ENCODE results near the gene XXYLT1. TPM values are rescaled to one million over a fixed set of nuclear protein-coding genes. Genes with fewer than 3 reads are reported as not detected.

The XXYLT1 gene
- total RNA-seq, 1 experiment from 2014 or later: 7.3 TPM

- H2AFZ ChIP-seq (ENCODE audit: low read length): no peak overlapping the region
- no peak overlapping the region for H3K9ac ChIP-seq (ENCODE audit: low read length)
- H3K4me3 ChIP-seq (ENCODE audit: low read length): no peak overlapping the region
Measured at GRCh38 chr3:195196266-195196665, 74.7 kb downstream of the XXYLT1 start.

GRCh38 chr3:195195321-195196209, 75.4 kb downstream of the XXYLT1 start:
- no peaks in the 10 kb centered on the region for H3K36me3 ChIP-seq (ENCODE audit: insufficient read depth, low read length)
- no peak overlapping the region for H2AFZ ChIP-seq (ENCODE audit: low read length)
- H3K27ac ChIP-seq (ENCODE audit: low read length): no peak overlapping the region
- no peak overlapping the region for H3K9ac ChIP-seq (ENCODE audit: low read length)
- H3K9me3 ChIP-seq (ENCODE audit: low read length): peaks cover 7% of the 10 kb centered on the region; the same call in 1 of the 2 replicates
- no peaks in the 10 kb centered on the region for H3K9me2 ChIP-seq (replicated peaks; ENCODE audit: insufficient read depth, low read length)
- no peaks in the 10 kb centered on the region for H3K79me2 ChIP-seq (ENCODE audit: low read length)
- no peak overlapping the region for H3K4me3 ChIP-seq (ENCODE audit: low read length)
- H3K4me1 ChIP-seq (ENCODE audit: low read length): peaks cover 8% of the 10 kb centered on the region
- H4K20me1 ChIP-seq (ENCODE audit: insufficient read depth, low read depth, low read length): peaks cover 51% of the 10 kb centered on the region
- H3K27me3 ChIP-seq (ENCODE audit: low read length): no peaks in the 10 kb centered on the region; the same call in 1 of the 2 replicates
- H3K4me2 ChIP-seq (ENCODE audit: low read depth, low read length, poor library complexity, severe bottlenecking): no peak overlapping the region
- no peak for DNase-seq

More at GRCh38 chr3:195196266-195196665, 74.7 kb downstream of the XXYLT1 start:
- H3K79me2 ChIP-seq (ENCODE audit: low read length): no peaks in the 10 kb centered on the region
- no peaks in the 10 kb centered on the region; the same call in 1 of the 2 replicates for H3K27me3 ChIP-seq (ENCODE audit: low read length)
- peaks cover 7% of the 10 kb centered on the region; the same call in 1 of the 2 replicates for H3K9me3 ChIP-seq (ENCODE audit: low read length)
- H3K9me2 ChIP-seq (replicated peaks; ENCODE audit: insufficient read depth, low read length): no peaks in the 10 kb centered on the region
- no peak for DNase-seq
- H3K4me2 ChIP-seq (ENCODE audit: low read depth, low read length, poor library complexity, severe bottlenecking): no peak overlapping the region
- H3K4me1 ChIP-seq (ENCODE audit: low read length): peaks cover 8% of the 10 kb centered on the region
- H3K36me3 ChIP-seq (ENCODE audit: insufficient read depth, low read length): no peaks in the 10 kb centered on the region
- H4K20me1 ChIP-seq (ENCODE audit: insufficient read depth, low read depth, low read length): peaks cover 56% of the 10 kb centered on the region
- no peak overlapping the region for H3K27ac ChIP-seq (ENCODE audit: low read length)

- H3K9ac ChIP-seq (ENCODE audit: low read length): no peak overlapping the region
- no peak for DNase-seq
- H3K27ac ChIP-seq (ENCODE audit: low read length): no peak overlapping the region
- no peaks in the 10 kb centered on the region for H3K9me2 ChIP-seq (replicated peaks; ENCODE audit: insufficient read depth, low read length)
- H3K4me2 ChIP-seq (ENCODE audit: low read depth, low read length, poor library complexity, severe bottlenecking): no peak overlapping the region
- H3K27me3 ChIP-seq (ENCODE audit: low read length): no peaks in the 10 kb centered on the region; the same call in none of the 2 replicates
- H2AFZ ChIP-seq (ENCODE audit: low read length): no peak overlapping the region
- H3K9me3 ChIP-seq (ENCODE audit: low read length): peaks cover 7% of the 10 kb centered on the region; the same call in 1 of the 2 replicates
- no peak overlapping the region for H3K4me3 ChIP-seq (ENCODE audit: low read length)
- peaks cover 8% of the 10 kb centered on the region for H3K4me1 ChIP-seq (ENCODE audit: low read length)
- peaks cover 44% of the 10 kb centered on the region for H4K20me1 ChIP-seq (ENCODE audit: insufficient read depth, low read depth, low read length)
- no peaks in the 10 kb centered on the region for H3K79me2 ChIP-seq (ENCODE audit: low read length)
- no peaks in the 10 kb centered on the region for H3K36me3 ChIP-seq (ENCODE audit: insufficient read depth, low read length)
Measured at GRCh38 chr3:195194559-195195206, 76.3 kb downstream of the XXYLT1 start.

- H3K4me2 ChIP-seq (ENCODE audit: low read depth, low read length, poor library complexity, severe bottlenecking): no peak overlapping the region
- no peaks in the 10 kb centered on the region for H3K79me2 ChIP-seq (ENCODE audit: low read length)
- H4K20me1 ChIP-seq (ENCODE audit: insufficient read depth, low read depth, low read length): peaks cover 45% of the 10 kb centered on the region
- no peaks in the 10 kb centered on the region for H3K9me2 ChIP-seq (replicated peaks; ENCODE audit: insufficient read depth, low read length)
- no peak overlapping the region for H3K4me3 ChIP-seq (ENCODE audit: low read length)
- H3K9me3 ChIP-seq (ENCODE audit: low read length): peaks cover 7% of the 10 kb centered on the region; the same call in 1 of the 2 replicates
- no peak overlapping the region for H3K27ac ChIP-seq (ENCODE audit: low read length)
- no peaks in the 10 kb centered on the region for H3K36me3 ChIP-seq (ENCODE audit: insufficient read depth, low read length)
- no peak overlapping the region for H2AFZ ChIP-seq (ENCODE audit: low read length)
- H3K4me1 ChIP-seq (ENCODE audit: low read length): no peaks in the 10 kb centered on the region
- no peak overlapping the region for H3K9ac ChIP-seq (ENCODE audit: low read length)
- no peaks in the 10 kb centered on the region; the same call in none of the 2 replicates for H3K27me3 ChIP-seq (ENCODE audit: low read length)
- no peak for DNase-seq
Measured at GRCh38 chr3:195191580-195191979, 79.4 kb downstream of the XXYLT1 start.

- no peak overlapping the region for H3K4me3 ChIP-seq (ENCODE audit: low read length)
- peaks cover 44% of the 10 kb centered on the region for H4K20me1 ChIP-seq (ENCODE audit: insufficient read depth, low read depth, low read length)
- no peaks in the 10 kb centered on the region for H3K79me2 ChIP-seq (ENCODE audit: low read length)
- no peaks in the 10 kb centered on the region; the same call in none of the 2 replicates for H3K27me3 ChIP-seq (ENCODE audit: low read length)
- peaks cover 7% of the 10 kb centered on the region; the same call in 1 of the 2 replicates for H3K9me3 ChIP-seq (ENCODE audit: low read length)
- no peak overlapping the region for H3K9ac ChIP-seq (ENCODE audit: low read length)
- no peaks in the 10 kb centered on the region for H3K36me3 ChIP-seq (ENCODE audit: insufficient read depth, low read length)
- H2AFZ ChIP-seq (ENCODE audit: low read length): no peak overlapping the region
- H3K4me1 ChIP-seq (ENCODE audit: low read length): no peaks in the 10 kb centered on the region
- no peak for DNase-seq
- H3K9me2 ChIP-seq (replicated peaks; ENCODE audit: insufficient read depth, low read length): no peaks in the 10 kb centered on the region
- H3K27ac ChIP-seq (ENCODE audit: low read length): no peak overlapping the region
- no peak overlapping the region for H3K4me2 ChIP-seq (ENCODE audit: low read depth, low read length, poor library complexity, severe bottlenecking)
Measured at GRCh38 chr3:195189821-195190220, 81.1 kb downstream of the XXYLT1 start.

- H2AFZ ChIP-seq (ENCODE audit: low read length): no peak overlapping the region
- no peak for DNase-seq
- H3K79me2 ChIP-seq (ENCODE audit: low read length): no peaks in the 10 kb centered on the region
- H4K20me1 ChIP-seq (ENCODE audit: insufficient read depth, low read depth, low read length): peaks cover 48% of the 10 kb centered on the region
- H3K9me2 ChIP-seq (replicated peaks; ENCODE audit: insufficient read depth, low read length): no peaks in the 10 kb centered on the region
- H3K27ac ChIP-seq (ENCODE audit: low read length): no peak overlapping the region
- no peaks in the 10 kb centered on the region for H3K36me3 ChIP-seq (ENCODE audit: insufficient read depth, low read length)
- peaks cover 7% of the 10 kb centered on the region; the same call in 1 of the 2 replicates for H3K9me3 ChIP-seq (ENCODE audit: low read length)
- no peak overlapping the region for H3K4me3 ChIP-seq (ENCODE audit: low read length)
- no peak overlapping the region for H3K9ac ChIP-seq (ENCODE audit: low read length)
- H3K4me2 ChIP-seq (ENCODE audit: low read depth, low read length, poor library complexity, severe bottlenecking): no peak overlapping the region
- no peaks in the 10 kb centered on the region for H3K4me1 ChIP-seq (ENCODE audit: low read length)
- no peaks in the 10 kb centered on the region; the same call in none of the 2 replicates for H3K27me3 ChIP-seq (ENCODE audit: low read length)
Measured at GRCh38 chr3:195188426-195188927, 82.5 kb downstream of the XXYLT1 start.

- Histone ChIP-seq H3K79me2 (ENCODE audit: low read length) (no peaks in the 10 kb centered on the region), H4K20me1 (ENCODE audit: insufficient read depth, low read depth, low read length) (peaks cover 55% of the 10 kb centered on the region), H3K9ac (ENCODE audit: low read length) (no peak overlapping the region), H3K4me3 (ENCODE audit: low read length) (no peak overlapping the region), H3K9me3 (ENCODE audit: low read length) (peaks cover 7% of the 10 kb centered on the region; the same call in 1 of the 2 replicates), H3K36me3 (ENCODE audit: insufficient read depth, low read length) (no peaks in the 10 kb centered on the region), H3K27me3 (ENCODE audit: low read length) (no peaks in the 10 kb centered on the region; the same call in none of the 2 replicates), H3K9me2 (replicated peaks; ENCODE audit: insufficient read depth, low read length) (no peaks in the 10 kb centered on the region), H3K4me1 (ENCODE audit: low read length) (no peaks in the 10 kb centered on the region), H3K4me2 (ENCODE audit: low read depth, low read length, poor library complexity, severe bottlenecking) (no peak overlapping the region), H2AFZ (ENCODE audit: low read length) (no peak overlapping the region), H3K27ac (ENCODE audit: low read length) (no peak overlapping the region)
- no peak for DNase-seq
Measured at GRCh38 chr3:195187609-195188425, 83.1 kb downstream of the XXYLT1 start.
